ENCODE results near the gene ACTN1. TPM values are rescaled to one million over a fixed set of nuclear protein-coding genes. Genes with fewer than 3 reads are reported as not detected.

Gene ACTN1
- total and polyA plus RNA-seq, 11 donors: 48.4 to 252 (median 104) TPM

DNA sequence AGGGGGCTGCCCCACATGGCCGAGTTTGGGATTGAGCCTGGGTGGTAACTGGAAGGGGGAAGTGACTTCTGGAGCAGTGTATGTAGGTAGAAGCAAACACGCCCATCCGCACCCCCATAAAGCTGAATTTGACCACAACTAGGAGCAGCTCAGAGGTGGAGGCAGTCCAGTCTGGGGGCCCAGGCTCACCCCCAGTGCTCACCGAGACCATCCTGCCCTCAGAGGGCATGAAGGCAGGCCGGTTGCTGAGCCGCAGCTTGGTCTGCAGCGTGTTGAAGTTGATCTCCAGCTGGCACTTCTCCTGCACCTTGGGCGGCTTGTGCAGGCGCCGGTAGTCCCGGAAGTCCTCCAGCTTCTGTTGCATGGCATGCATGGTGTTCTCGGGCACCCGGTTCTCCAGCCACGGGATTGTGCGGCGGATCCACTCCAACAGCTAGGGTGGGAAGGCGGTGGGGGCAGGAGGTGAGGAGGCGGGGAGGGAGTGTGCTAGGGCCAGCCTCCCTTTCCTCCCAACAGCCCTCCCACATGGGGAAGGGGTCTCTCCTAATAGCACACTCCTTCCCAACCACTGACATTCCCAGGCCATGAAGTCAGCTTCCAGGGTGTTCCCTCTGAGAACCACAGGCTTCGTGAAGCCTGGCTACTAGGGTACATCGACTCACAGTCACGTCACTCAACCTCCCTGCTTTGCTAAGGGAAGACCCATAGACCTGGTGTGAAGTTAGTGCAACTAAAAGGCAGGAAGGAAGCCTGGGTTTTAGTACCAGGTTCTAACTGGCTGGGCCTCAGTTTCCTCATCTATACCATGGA lies 87.0 kb downstream of the ACTN1 start:
- H3K4me3 ChIP-seq: no peak overlapping the region
- TF ChIP-seq, protein P1, sequence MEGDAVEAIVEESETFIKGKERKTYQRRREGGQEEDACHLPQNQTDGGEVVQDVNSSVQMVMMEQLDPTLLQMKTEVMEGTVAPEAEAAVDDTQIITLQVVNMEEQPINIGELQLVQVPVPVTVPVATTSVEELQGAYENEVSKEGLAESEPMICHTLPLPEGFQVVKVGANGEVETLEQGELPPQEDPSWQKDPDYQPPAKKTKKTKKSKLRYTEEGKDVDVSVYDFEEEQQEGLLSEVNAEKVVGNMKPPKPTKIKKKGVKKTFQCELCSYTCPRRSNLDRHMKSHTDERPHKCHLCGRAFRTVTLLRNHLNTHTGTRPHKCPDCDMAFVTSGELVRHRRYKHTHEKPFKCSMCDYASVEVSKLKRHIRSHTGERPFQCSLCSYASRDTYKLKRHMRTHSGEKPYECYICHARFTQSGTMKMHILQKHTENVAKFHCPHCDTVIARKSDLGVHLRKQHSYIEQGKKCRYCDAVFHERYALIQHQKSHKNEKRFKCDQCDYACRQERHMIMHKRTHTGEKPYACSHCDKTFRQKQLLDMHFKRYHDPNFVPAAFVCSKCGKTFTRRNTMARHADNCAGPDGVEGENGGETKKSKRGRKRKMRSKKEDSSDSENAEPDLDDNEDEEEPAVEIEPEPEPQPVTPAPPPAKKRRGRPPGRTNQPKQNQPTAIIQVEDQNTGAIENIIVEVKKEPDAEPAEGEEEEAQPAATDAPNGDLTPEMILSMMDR (IDR thresholded peaks at IDR 0.05): no peak
- no peak for TF ChIP-seq POLR2A (IDR thresholded peaks at IDR 0.05)
- H3K27ac ChIP-seq: peak overlapping the region in 1 of 12 donors; percentile 83
- no peak for ATAC-seq
- peaks cover 5 to 98% (median 90%) of the 10 kb centered on the region in 9 donors for H3K36me3 ChIP-seq
- WGBS, 4 donors: 89 to 95% (median 91%) methylated on average over 16 to 21 of the region's 21 CpGs
- DNase-seq: no peak
- no peaks in the 10 kb centered on the region for H3K27me3 ChIP-seq
- no peaks in the 10 kb centered on the region for H3K9me3 ChIP-seq
- intact Hi-C loops (cut with DNase I): no loop called here
- peaks cover 0 to 25% (median 9%) of the 10 kb centered on the region in 12 donors for H3K4me1 ChIP-seq

DNA sequence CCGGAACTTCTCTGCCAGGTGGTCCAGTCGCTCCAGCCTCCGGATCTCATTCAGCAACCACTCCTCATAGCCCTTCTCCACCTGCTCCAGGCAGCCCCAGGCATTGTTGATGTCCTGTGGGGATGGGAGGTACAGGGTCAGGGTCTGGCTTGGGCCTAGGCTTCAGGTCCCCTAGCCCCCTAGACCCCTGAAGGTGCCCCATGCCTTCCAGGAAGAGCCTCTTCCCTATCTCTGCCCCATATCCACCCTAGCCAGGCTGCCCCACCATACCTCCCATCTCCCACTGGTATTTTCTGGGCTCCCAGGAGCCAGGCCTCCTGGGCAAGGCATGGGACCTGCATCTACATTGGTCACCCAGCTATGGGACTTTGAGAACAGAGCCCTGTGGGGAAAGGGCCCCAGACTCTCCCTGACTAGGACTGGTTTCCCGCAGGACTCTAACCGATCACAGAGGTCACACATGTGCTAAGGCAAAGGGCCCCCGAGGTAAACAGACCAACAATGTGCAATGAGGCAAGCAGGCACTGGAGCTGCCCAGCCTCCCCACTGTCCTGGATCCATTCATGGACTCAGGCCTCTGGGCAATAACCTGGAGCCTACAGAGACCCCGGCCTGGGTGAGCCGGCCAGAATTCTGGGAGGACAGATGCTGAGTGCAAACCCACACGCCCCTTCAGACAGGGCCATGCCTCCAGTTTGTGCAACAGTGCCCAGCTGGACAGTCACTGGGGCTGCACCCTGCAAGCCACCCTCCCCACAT lies 88.8 kb downstream of the ACTN1 start:
- H3K27me3 ChIP-seq: no peaks in the 10 kb centered on the region
- DNase-seq (no peak), ATAC-seq (no peak)
- H3K36me3 ChIP-seq: peaks cover 5 to 97% (median 89%) of the 10 kb centered on the region in 9 donors
- H3K27ac ChIP-seq: peak overlapping the region in 1 of 12 donors; percentile 83
- no peak for TF ChIP-seq POLR2A (IDR thresholded peaks at IDR 0.05)
- TF ChIP-seq, protein P1 (IDR thresholded peaks at IDR 0.05): no peak
- H3K9me3 ChIP-seq: no peaks in the 10 kb centered on the region
- H3K4me1 ChIP-seq: peaks cover 0 to 25% (median 9%) of the 10 kb centered on the region in 12 donors
- intact Hi-C loops (cut with DNase I): no loop called here
- 89 to 96% (median 92%) methylated on average over 6 to 9 of the region's 9 CpGs for WGBS, 4 donors
- no peak overlapping the region for H3K4me3 ChIP-seq

DNA sequence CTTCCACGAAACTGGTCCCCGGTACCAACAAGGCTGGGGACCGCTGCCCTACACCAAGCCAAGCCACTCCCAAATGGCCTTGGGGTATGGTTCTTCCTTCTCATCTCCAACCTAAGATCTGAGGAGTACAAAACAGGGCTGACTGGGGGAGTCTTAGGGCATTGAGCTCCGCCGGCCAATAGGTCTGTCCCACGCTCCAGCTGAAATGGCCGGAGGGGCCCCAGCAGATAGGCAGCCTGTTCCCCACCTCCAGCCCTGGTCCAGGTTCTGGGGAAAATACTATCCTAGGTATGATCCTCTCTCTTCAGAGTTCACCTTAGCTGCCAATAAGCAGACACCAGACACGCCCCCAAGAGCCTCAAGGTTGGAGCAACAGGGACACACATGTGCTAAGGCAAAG lies 90.2 kb downstream of the ACTN1 start:
- H3K9me3 ChIP-seq: no peaks in the 10 kb centered on the region
- no peak overlapping the region for H3K4me3 ChIP-seq
- no peak for ATAC-seq
- H3K4me1 ChIP-seq: peaks cover 0 to 25% (median 5%) of the 10 kb centered on the region in 12 donors
- TF ChIP-seq, protein P1 (IDR thresholded peaks at IDR 0.05): no peak
- TF ChIP-seq POLR2A (IDR thresholded peaks at IDR 0.05): no peak
- intact Hi-C loops (cut with DNase I): no loop called here
- no peak for DNase-seq
- WGBS, 4 donors: 97 to 100% (median 98%) methylated on average over 8 of the region's 8 CpGs
- peak overlapping the region in 2 of 12 donors; percentile 49 to 83 for H3K27ac ChIP-seq
- peaks cover 5 to 99% (median 98%) of the 10 kb centered on the region in 9 donors for H3K36me3 ChIP-seq
- H3K27me3 ChIP-seq: no peaks in the 10 kb centered on the region
